GM23338 (cell line): Measurements from ENCODE around the gene GPATCH1. TPM values are rescaled to one million over a fixed set of nuclear protein-coding genes. Genes with fewer than 3 reads are reported as not detected.

Experiments used
- ATAC-seq: fragments of 200-7000 bp; cut with Tn5 transposase; 3 replicates; pipeline ENCODE4 v1.9.1; 2020
- DNase-seq: peaks from one replicate; pipeline ENCODE4 v3.0.0-alpha.2; 2015; ENCODE audit warnings: low spot score
- H2AFZ ChIP-seq: fragments of 200-600 bp; sonication (generic); 2 replicates; pipeline ENCODE4 v1.8.0; 2016; ENCODE audit warnings: antibody characterized with exemption, mild to moderate bottlenecking, moderate library complexity
- H3F3A ChIP-seq: fragments of 200-600 bp; sonication (generic); replicated peaks from 2 replicates; pipeline ENCODE4 v1.8.0; 2017; ENCODE audit warnings: antibody characterized with exemption, mixed run types, low read depth
- H3K27ac ChIP-seq: fragments of 200-600 bp; sonication (generic); 2 replicates; pipeline ENCODE4 v1.6.1; 2016; ENCODE audit warnings: low read depth
- H3K27me3 ChIP-seq: fragments of 200-600 bp; sonication (generic); 2 replicates; pipeline ENCODE4 v1.8.0; 2016; ENCODE audit warnings: mild to moderate bottlenecking, mixed run types, moderate library complexity; ENCODE audit not compliant: insufficient read depth
- H3K36me3 ChIP-seq: fragments of 200-600 bp; sonication (generic); 2 replicates; pipeline ENCODE4 v1.8.0; 2016; ENCODE audit warnings: mild to moderate bottlenecking; ENCODE audit not compliant: insufficient read depth
- H3K4me1 ChIP-seq: fragments of 200-600 bp; sonication (generic); 2 replicates; pipeline ENCODE4 v1.8.0; 2016; ENCODE audit warnings: mild to moderate bottlenecking, moderate library complexity; ENCODE audit not compliant: insufficient read depth
- H3K4me2 ChIP-seq: fragments of 200-600 bp; sonication (generic); 2 replicates; pipeline ENCODE4 v1.7.1; 2017; ENCODE audit warnings: mixed run types
- H3K4me3 ChIP-seq: fragments of 200-600 bp; sonication (generic); 2 replicates; pipeline ENCODE4 v1.6.1; 2016; ENCODE audit warnings: mixed run types
- H3K79me2 ChIP-seq: fragments of 200-600 bp; sonication (generic); replicated peaks from 2 replicates; pipeline ENCODE4 v1.8.0; 2017; ENCODE audit warnings: mild to moderate bottlenecking; ENCODE audit not compliant: insufficient read depth
- H3K9me2 ChIP-seq: fragments of 200-600 bp; sonication (generic); 2 replicates; pipeline ENCODE4 v1.8.0; 2017; ENCODE audit not compliant: insufficient read depth
- H4K20me1 ChIP-seq: fragments of 200-600 bp; sonication (generic); replicated peaks from 2 replicates; pipeline ENCODE4 v1.8.0; 2017; ENCODE audit warnings: mild to moderate bottlenecking; ENCODE audit not compliant: insufficient read depth
- H3K27ac Mint-ChIP-seq: 2 replicates; pipeline ENCODE4 v1.8.0; 2020; ENCODE audit warnings: inconsistent platforms, mild to moderate bottlenecking, moderate library complexity, mixed read lengths
- H3K27me3 Mint-ChIP-seq: 3 replicates; pipeline ENCODE4 v1.8.0; 2022; ENCODE audit warnings: low read depth, mild to moderate bottlenecking, moderate library complexity, mixed read lengths, inconsistent platforms; ENCODE audit not compliant: insufficient read depth, poor library complexity
- H3K36me3 Mint-ChIP-seq: 3 replicates; pipeline ENCODE4 v1.8.0; 2021; ENCODE audit warnings: low read depth, mild to moderate bottlenecking, inconsistent platforms, moderate library complexity, mixed read lengths
- H3K4me1 Mint-ChIP-seq: 3 replicates; pipeline ENCODE4 v1.8.0; 2020; ENCODE audit warnings: mild to moderate bottlenecking, inconsistent platforms, mixed read lengths
- H3K4me3 Mint-ChIP-seq: 3 replicates; pipeline ENCODE4 v1.8.0; 2021; ENCODE audit warnings: moderate library complexity, mild to moderate bottlenecking, inconsistent platforms, mixed read lengths
- H3K9me3 Mint-ChIP-seq: 3 replicates; pipeline ENCODE4 v1.8.0; 2020; ENCODE audit warnings: moderate library complexity, mild to moderate bottlenecking, inconsistent platforms, mixed read lengths
- CREB1 ChIP-seq: fragments of 250-450 bp; sonication (Bioruptor Pico); IDR thresholded peaks from 2 replicates; pipeline ENCODE4 v1.5.0; 2020; ENCODE audit warnings: low read depth, mild to moderate bottlenecking, moderate library complexity
- EZH2 ChIP-seq: fragments of 200-600 bp; sonication (generic); IDR thresholded peaks from one replicate; pipeline ENCODE4 v1.8.0; 2017; ENCODE audit warnings: antibody characterized with exemption, mild to moderate bottlenecking, low read depth; ENCODE audit not compliant: unreplicated experiment
- EZH2phosphoT487 ChIP-seq: fragments of 200-600 bp; sonication (generic); IDR thresholded peaks from one replicate; pipeline ENCODE4 v1.8.1; 2018; ENCODE audit warnings: antibody characterized with exemption; ENCODE audit not compliant: unreplicated experiment
- NANOG ChIP-seq: IDR thresholded peaks from 2 replicates; pipeline ENCODE4 v1.6.1; 2016; ENCODE audit warnings: antibody characterized with exemption, borderline replicate concordance
- POLR2AphosphoS5 ChIP-seq: IDR thresholded peaks from 2 replicates; pipeline ENCODE4 v1.6.1; 2016; ENCODE audit warnings: antibody characterized with exemption, low read depth
- STAT1 ChIP-seq: IDR thresholded peaks from one replicate; pipeline ENCODE4 v1.6.1; 2016; ENCODE audit warnings: antibody characterized with exemption; ENCODE audit not compliant: unreplicated experiment
- ZNF114 ChIP-seq: fragments of 250-450 bp; sonication (Bioruptor Pico); IDR thresholded peaks from 2 replicates; pipeline ENCODE4 v1.5.0; 2020; ENCODE audit warnings: mild to moderate bottlenecking, moderate library complexity
- ZNF462 ChIP-seq: fragments of 250-450 bp; sonication (Bioruptor Pico); IDR thresholded peaks from 2 replicates; pipeline ENCODE4 v1.5.0; 2020; ENCODE audit warnings: mild to moderate bottlenecking, moderate library complexity
- polyA plus RNA-seq: library from polyadenylated mRNA; unstranded; fragments of >200 nt; fragmentation: Nextera tagmentation; extraction: Ambion mirVana; gene quantifications from 2 replicates; pipeline ENCODE4 v1.2.1, GENCODE V29; 2016
- total RNA-seq: library from RNA; depleted of rRNA; stranded (reverse); fragments of >200 nt; shearing (Covaris generic); gene quantifications from 2 replicates; pipeline ENCODE4 v1.2.3, GENCODE V29; 2014
- TF ChIP-seq, protein P1 (sequence below): IDR thresholded peaks from 2 replicates; pipeline ENCODE4 v1.6.1; 2016; ENCODE audit warnings: antibody characterized with exemption

The GPATCH1 gene
- total and polyA plus RNA-seq, 2 experiments from 2014 or later: 12.0 to 13.6 TPM

DNA sequence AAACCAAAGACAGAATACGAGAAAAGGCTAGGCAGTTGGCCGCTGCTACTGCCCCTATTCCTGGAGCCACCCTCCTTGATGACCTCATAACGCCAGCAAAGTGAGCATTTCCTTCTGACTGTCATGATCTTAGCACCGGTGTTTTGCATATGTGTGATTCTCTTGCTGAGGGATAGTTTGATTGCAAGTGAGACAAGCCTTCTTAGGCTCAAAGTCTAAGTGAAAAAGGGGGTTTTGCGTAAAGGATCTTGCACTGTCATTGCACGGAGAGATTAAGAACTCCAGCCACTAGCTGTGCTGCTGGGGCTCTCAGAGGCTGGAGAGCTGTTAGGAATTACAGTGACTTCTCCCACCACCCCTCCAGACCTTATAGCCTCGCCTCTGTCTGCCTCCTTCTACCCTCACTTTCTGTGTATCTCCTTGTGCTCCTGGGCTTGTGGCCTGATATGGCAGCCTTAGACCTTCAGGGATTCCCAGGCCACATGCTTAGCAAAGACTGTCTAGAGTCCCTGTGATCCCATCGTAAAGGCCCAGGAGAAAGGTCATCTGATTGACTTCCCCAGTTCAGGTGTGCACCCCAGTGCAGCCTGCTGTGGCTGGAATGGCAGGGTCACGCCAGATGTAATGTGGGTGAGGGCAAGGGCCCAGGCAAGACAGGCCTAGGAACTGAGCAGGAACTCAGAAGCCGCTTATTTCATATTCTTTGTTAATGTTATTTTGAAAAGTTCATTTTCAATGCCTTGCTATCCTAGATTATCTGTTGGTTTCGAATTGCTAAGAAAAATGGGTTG lies 12.6 kb downstream of the GPATCH1 start:
- H2AFZ ChIP-seq: no peak overlapping the region
- H4K20me1 ChIP-seq: peaks cover 6% of the 10 kb centered on the region; the same call in 1 of the 2 replicates
- no peaks in the 10 kb centered on the region for H3K79me2 ChIP-seq
- no peaks in the 10 kb centered on the region for H3K27me3 Mint-ChIP-seq
- no peak overlapping the region for H3K4me2 ChIP-seq
- peaks cover 72% of the 10 kb centered on the region for H3K36me3 Mint-ChIP-seq
- H3K36me3 ChIP-seq: peaks cover 22% of the 10 kb centered on the region
- no peaks in the 10 kb centered on the region; the same call in 2 of the 3 replicates for H3K4me1 Mint-ChIP-seq
- no peak overlapping the region for H3K27ac ChIP-seq
- TF ChIP-seq EZH2phosphoT487 (no peak), STAT1 (no peak), NANOG (no peak)
- H3K27ac Mint-ChIP-seq: no peak overlapping the region
- no peak overlapping the region for H3K4me3 ChIP-seq
- DNase-seq (no peak), ATAC-seq (no peak)
- no peaks in the 10 kb centered on the region for H3F3A ChIP-seq
- no peak overlapping the region for H3K4me3 Mint-ChIP-seq
- no peaks in the 10 kb centered on the region for H3K27me3 ChIP-seq
- H3K9me3 Mint-ChIP-seq: no peaks in the 10 kb centered on the region
- no peaks in the 10 kb centered on the region for H3K4me1 ChIP-seq
- no peaks in the 10 kb centered on the region for H3K9me2 ChIP-seq

DNA sequence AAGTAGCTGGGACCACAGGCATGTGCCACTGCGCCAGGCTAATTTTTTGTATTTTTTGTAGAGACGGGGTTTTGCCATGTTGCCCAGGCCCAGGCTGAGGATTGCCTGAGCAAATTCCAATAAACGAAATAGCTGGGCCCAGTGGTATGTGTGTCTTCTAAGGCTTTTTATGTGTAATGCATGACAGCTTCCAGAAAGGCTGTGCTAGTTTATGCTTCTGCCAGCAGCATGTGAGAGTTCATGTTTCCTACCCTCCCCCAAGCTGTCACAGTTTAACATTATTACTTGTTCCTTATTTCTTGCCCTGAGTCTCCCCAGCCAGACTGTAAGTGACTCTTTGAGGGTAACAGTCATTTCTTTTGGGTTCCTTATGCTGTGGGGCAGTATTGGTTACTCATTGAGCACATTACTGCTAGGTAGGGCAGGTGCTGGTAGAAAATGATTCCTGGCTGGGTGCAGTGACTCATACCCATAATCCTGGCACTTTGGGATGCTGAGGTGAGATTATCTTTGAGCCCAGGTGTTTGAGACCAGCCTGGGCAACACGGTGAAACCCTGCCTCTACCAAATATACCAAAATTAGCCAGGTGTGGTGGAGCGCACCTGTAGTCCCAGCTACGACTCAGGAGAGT lies 13.6 kb downstream of the GPATCH1 start:
- H3K4me3 ChIP-seq: no peak overlapping the region
- Mint-ChIP-seq H3K4me1 (no peaks in the 10 kb centered on the region; the same call in 2 of the 3 replicates), H3K27me3 (no peaks in the 10 kb centered on the region), H3K4me3 (no peak overlapping the region), H3K27ac (no peak overlapping the region), H3K36me3 (peaks cover 70% of the 10 kb centered on the region), H3K9me3 (no peaks in the 10 kb centered on the region)
- no peaks in the 10 kb centered on the region for H3K4me1 ChIP-seq
- no peaks in the 10 kb centered on the region for H3F3A ChIP-seq
- H3K9me2 ChIP-seq: no peaks in the 10 kb centered on the region
- H4K20me1 ChIP-seq: peaks cover 6% of the 10 kb centered on the region; the same call in 1 of the 2 replicates
- no peak for DNase-seq
- no peaks in the 10 kb centered on the region for H3K27me3 ChIP-seq
- peaks cover 16% of the 10 kb centered on the region for H3K36me3 ChIP-seq
- no peak overlapping the region for H2AFZ ChIP-seq
- ATAC-seq: no peak
- H3K79me2 ChIP-seq: no peaks in the 10 kb centered on the region
- no peak overlapping the region for H3K4me2 ChIP-seq
- no peak overlapping the region for H3K27ac ChIP-seq
- TF ChIP-seq EZH2phosphoT487: no peak
- no peak for TF ChIP-seq NANOG
- TF ChIP-seq CREB1 (CRISPR knock-in tag): no peak
- no peak for TF ChIP-seq ZNF114 (CRISPR knock-in tag)
- no peak for TF ChIP-seq POLR2AphosphoS5
- TF ChIP-seq ZNF462 (CRISPR knock-in tag): no peak
- no peak for TF ChIP-seq EZH2
- TF ChIP-seq, protein P1, sequence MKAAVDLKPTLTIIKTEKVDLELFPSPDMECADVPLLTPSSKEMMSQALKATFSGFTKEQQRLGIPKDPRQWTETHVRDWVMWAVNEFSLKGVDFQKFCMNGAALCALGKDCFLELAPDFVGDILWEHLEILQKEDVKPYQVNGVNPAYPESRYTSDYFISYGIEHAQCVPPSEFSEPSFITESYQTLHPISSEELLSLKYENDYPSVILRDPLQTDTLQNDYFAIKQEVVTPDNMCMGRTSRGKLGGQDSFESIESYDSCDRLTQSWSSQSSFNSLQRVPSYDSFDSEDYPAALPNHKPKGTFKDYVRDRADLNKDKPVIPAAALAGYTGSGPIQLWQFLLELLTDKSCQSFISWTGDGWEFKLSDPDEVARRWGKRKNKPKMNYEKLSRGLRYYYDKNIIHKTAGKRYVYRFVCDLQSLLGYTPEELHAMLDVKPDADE: no peak
